ENCODE data around the gene CYP2C8.

DNA sequence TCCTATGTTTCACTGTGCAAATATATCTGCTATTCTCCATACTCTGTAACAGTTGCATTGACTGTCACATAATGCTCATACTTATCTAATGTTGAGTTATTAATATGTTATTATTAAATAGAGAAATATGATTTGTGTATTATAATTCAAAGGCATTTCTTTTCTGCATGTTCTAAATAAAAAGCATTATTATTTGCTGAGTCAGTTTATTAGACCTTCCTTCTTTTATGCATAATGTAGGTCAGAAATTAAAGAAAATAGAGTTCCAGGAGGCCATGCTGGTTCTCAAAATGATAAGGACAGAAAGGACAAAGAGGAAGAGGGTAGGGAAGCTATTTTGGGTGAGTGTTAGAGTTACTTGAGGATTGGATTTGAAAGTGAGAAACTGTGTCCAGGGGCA lies 80.1 kb downstream of the CYP2C8 start:
- TF ChIP-seq, protein P1, sequence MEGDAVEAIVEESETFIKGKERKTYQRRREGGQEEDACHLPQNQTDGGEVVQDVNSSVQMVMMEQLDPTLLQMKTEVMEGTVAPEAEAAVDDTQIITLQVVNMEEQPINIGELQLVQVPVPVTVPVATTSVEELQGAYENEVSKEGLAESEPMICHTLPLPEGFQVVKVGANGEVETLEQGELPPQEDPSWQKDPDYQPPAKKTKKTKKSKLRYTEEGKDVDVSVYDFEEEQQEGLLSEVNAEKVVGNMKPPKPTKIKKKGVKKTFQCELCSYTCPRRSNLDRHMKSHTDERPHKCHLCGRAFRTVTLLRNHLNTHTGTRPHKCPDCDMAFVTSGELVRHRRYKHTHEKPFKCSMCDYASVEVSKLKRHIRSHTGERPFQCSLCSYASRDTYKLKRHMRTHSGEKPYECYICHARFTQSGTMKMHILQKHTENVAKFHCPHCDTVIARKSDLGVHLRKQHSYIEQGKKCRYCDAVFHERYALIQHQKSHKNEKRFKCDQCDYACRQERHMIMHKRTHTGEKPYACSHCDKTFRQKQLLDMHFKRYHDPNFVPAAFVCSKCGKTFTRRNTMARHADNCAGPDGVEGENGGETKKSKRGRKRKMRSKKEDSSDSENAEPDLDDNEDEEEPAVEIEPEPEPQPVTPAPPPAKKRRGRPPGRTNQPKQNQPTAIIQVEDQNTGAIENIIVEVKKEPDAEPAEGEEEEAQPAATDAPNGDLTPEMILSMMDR (IDR thresholded peaks at IDR 0.05) = no peak
- no peak for TF ChIP-seq POLR2A (IDR thresholded peaks at IDR 0.05)
